ENCODE data around the gene IQCH. TPM values are rescaled to one million over a fixed set of nuclear protein-coding genes. Genes with fewer than 3 reads are reported as not detected.

IQCH gene
- total RNA-seq, 1 donor from 2014 or later: 2.2 TPM

DNA sequence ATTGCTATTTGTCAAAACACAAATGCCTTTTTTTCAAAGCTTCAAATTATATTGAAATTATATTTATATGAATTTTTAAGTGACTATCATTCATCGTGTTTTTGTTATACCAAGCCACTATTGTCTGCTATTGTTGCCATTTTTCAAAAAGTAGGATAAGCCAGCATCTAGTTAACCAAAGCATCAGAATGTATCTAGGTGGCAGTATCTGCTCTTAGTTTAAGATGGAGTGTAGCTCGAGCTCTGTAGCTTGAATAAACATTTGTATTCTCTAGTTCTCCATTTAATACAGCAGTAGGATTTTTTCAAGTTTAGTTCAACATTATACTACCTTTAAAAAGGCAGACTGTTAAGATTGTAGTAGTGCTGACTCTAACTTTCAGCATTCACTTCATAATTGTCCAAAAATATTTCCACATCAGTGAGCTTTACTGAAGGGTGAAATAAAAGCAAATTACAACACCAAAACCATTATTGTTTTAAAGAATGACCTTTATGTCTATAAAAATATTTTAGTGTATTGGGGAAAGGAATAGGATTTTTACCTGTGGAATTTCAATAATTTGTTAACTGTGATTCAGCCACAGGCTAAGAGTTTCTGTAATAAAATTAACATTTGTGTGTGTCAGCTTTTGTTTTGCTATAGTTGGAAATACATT, 246.7 kb downstream of the IQCH start:
- DNase-seq (ENCODE audit: low spot score): peak; percentile 49

DNA sequence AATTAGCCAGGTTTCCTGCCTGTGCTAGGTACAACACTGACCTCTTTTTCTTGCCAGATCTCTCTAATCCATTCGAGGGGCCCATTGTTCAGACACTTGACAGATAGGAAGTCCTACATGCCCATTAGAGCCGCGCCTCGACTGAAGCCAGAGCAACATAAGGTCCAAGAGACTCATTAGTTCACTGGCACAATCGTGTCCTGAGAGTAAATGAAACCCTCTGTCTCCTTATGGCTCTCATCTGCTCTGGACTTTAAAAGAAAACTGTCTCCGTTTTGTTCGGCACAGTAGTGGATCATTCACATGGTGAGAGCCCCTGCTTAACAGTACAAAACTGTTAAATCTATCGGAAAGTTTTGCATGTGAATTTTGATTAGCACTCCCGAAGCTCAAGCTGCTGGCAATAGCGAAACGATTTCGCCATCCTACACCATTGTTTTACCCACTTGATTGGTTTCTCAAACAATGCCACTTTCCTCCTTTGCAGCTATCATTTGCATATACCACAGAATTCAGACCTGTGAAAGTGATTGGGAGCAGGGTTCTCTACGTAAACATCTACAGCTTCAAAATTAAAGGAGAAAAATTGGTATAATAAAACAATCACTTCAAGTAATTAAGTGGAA, 247.4 kb downstream of the IQCH start:
- DNase-seq (ENCODE audit: low spot score): no peak

DNA sequence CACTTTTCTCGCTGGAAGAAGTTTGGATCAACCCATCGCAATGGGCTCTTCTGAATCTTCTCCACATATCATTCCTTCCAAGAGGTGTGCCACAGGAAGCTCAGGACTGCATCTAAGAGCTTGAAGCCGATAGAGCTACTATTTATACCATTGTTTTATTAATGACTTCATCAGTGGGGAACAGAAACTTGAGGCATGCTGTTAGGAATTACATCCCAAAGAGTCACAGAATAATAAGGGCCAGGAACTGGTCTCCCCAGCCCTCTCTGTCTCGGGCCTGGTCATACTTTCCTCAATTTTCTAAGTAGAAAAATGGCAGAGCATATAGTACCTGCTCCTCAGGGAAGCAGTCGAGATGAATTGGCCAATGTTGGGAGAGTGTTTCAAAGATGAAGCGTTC, 249.5 kb downstream of the IQCH start:
- DNase-seq (ENCODE audit: low spot score): no peak

DNA sequence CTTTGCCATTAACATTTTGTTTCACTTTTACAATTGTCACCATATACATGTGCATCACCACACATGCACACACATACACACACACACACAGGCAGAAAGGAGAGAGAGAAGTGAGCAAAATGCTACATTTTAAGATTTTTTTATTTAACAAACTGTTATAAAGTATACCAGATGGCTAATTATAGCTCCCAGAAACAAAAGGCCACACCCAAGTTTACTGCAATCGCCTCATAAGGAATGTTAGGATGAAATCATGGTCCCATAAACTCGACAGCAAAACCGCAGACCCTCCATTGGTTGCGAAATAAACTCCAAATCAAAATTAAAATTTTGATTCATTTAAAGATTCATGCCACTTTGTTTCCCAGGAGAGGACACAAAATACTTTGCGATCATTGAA, 250.2 kb downstream of the IQCH start:
- DNase-seq (ENCODE audit: low spot score): no peak

DNA sequence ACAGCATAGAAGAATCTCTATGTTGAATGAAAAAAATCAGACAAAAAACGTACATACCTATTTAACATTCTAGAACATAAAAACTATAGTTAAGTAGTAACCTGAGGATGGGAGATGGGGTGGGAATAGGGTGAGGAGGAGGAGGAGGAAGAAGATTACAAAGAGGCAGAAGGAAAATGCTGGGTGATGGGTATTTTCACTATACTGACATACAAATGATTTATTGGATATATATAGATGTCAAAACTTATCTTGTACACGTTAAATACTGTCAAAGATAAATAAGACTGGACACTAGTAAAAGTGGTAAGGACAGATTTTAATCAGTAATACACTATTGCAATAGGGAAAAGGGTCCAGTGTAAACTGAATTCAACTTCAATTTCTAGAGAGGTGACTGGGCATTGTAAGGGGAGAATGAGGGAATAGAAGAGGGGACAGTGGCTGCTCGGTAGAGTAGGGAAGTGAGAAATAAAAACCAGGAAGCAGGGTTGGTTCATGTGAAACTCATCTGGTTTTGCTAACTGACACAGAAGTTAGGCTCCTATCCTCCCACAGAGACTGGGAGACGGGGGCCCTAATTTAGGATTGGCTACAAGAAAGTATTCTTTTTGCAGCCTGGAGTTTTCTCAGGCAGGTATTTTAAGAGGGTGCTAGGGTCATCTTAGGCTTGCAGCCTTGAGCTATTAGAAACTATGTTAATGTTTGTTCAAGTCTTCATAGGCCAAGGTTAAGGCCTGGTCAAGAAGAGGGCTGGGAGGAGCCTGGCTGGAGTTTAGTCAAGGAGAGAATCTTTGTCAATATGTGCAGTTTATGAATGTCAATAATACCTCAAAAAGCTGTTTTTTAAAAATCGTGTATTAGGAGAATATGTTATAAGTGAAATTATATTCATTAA, 251.3 kb downstream of the IQCH start:
- DNase-seq (ENCODE audit: low spot score): no peak

DNA sequence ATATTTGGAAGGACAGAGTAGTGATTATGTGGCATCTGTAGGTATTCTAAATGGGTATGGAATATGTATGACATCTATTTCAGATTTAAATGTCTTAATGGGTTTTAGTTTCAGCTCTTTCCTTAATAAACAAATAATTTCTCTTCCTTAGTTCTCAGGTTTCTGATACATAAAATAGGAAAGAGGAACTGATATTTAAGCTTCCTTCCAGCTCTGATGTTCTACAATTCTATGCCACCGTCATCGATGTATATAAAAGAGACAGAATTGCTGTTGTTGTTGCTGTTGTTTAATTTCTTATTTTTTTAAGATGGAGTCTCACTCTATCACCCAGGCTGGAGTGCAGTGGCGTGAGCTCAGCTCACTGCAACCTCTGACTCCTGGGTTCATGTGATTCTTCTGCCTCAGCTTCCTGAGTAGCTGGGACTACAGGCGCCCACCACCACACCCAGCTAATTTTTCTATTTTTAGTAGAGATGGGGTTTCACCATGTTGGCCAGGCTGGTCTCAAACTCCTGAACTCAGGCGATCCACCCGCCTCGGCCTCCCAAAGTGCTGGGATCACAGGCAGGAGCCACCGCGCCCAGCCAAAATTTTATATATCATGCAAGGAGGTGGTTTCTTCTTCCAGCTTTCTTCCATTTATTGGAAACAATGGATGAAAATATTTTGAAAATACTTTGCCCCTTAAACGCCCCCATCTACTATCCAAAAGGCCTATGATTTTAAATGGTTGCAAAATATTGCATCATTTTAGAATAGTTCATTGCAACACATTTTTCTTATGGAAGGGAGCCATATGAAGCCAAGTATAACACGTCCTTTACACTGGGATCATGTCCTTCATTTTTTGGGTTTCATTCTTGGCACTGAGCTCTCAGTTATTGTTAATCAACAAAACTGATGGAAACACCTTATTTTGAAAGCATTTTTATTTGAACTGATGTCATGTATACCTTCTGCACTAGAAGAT, 252.5 kb downstream of the IQCH start:
- no peak for DNase-seq (ENCODE audit: low spot score)

DNA sequence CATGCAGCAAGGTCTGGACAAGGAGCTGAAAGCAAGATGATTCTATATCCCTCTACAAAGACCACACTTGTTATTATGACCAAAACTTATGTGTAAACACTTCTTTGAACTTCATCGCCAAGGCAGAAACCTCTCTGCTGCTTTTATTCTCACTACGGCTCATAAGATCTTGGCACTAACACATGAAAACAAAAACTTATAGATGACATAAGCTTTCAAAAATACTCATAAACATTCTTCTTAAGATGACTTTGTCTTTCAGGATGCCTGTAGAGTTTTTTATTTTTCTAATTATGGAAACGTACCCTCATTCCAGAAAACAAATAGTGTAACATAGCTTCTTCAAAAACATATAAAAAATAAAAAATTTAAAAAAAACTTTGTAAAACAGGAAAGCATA, 253.8 kb downstream of the IQCH start:
- DNase-seq (ENCODE audit: low spot score): no peak

DNA sequence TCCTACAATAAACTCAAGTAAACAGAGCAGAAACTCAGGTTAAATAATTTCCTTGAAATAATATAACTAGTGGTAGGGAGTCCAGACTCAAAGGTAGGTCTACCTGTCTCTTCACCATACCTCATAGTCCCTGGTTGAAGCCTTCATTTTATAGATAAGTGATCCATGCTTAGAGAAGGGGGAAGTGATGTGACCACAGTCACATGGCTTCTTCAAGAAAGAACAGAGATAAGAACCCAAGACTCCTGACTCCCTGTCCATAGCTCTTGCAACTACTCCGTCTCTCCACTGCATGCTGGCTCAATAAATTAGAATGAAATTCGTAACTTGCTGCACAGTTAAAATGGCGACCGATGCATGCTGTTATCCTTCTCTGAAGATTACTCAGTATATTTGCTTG, 255.3 kb downstream of the IQCH start:
- no peak for DNase-seq (ENCODE audit: low spot score)

DNA sequence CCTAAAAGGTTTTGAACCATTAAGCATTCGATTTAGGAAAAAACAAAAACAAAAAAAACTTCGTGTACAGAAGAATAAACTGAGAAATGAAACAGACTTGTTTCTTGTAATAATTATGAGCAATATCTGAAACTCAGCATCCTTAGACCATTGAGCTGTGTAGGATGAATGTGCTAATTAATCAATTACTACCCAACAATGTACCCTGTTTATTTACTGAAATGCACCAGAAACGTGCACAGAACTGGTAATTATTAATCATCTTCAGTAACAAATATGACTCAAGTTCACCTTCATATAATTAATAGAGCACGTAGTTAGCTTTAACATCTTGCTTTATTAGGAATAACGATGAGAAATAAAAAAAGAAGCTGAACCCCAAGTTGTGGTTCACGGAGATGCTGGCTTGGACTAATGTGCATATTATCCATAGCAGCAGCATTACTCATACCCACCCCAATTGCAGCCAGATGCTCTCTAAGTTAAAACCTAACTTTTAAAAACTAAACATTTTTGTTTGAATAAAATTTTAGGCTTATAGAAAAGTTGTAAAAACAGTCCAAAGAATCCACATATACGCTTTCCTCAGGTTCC, 256.1 kb downstream of the IQCH start:
- peak; percentile 32 for DNase-seq (ENCODE audit: low spot score)

DNA sequence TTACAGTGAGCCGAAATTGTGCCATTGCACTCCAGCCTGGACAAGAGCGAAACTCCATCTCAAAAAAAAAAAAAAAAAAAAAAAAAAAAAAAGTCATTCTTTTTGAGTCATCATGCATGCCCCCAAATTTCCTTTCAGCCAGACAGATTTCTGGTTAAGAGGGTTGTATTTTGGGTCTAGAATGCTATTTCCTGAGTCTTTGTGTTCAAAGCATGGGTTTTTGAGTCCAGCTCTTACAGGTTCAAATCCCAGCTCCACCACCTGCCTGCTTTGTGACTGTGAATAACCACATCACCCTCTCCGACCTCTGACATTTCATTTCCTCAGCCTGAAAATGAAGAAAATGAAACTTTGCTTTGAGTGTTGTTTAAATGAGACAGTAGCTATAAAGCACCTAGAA, 257.0 kb downstream of the IQCH start:
- no peak for DNase-seq (ENCODE audit: low spot score)

DNA sequence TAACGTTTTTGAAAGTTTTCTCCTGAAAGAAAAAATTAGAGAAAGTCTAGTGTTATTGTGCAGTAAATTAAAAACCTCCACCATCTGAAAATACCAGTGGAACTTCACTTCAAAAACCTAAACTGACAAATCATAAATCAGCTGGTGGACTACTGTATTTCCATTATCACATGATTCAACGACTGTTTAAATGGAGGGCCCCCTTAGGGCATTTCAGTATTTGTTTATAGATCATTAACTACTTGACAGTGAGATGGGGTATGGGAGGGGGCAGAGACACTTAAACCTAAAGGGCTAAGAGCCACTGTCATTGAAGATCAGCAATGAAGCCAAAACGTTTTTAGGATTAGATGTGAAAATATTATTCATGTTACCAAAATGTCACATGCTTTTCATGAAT, 257.6 kb downstream of the IQCH start:
- no peak for DNase-seq (ENCODE audit: low spot score)

DNA sequence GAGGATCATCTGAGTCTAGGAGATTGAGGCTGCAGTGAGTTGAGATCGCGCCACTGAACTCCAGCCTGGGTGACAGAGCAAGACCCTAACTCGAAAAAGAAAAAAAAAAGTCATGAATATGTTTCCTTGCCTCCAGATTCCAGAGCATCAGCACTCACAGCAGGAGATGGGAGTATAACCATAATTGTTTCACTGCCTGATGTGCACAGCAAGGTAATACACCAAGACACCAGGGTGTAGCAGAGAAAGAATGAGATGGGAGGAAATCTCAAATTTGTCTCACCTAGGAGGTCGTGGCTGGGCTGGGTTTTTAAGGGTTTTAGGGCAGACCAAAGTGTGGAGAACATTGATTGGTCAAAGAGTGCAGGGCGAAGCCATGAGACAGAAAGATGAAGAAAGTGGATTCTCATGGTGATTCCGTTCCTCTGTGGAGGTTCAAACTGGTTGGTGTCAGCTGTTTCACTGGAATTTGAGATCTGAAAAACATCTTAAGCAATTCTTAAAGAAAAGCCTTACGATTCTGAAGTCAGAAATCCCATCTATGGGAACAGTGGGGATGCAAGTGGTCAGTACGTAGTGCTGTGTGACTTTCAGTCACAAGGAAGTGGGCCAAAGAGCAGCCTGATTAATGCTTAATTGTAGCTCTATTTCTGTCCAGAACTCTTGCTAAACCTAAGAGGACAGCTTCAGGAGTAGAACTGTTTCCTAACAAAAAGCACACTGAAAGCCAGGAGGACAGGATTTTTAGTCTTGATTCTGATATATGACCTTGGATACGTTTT, 258.5 kb downstream of the IQCH start:
- no peak for DNase-seq (ENCODE audit: low spot score)

DNA sequence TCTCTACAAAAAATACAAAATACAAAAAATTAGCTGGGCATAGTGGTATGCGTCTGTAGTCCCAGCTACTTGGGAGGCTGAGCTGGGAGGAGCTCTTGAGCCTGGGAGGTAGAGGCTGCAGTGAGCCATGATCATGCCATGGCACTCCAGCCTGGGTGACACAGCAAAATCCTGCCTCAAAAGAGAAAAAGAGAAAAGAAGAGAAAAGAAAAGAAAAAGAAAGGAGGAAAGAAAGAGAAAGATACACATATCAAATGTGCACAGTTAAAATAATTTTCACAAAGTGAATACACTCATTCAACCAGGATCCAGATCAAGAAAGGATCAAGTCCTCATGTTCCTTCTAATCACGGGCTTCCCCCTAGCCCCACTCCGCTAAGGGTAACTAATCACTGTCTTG, 260.5 kb downstream of the IQCH start:
- DNase-seq (ENCODE audit: low spot score): no peak

DNA sequence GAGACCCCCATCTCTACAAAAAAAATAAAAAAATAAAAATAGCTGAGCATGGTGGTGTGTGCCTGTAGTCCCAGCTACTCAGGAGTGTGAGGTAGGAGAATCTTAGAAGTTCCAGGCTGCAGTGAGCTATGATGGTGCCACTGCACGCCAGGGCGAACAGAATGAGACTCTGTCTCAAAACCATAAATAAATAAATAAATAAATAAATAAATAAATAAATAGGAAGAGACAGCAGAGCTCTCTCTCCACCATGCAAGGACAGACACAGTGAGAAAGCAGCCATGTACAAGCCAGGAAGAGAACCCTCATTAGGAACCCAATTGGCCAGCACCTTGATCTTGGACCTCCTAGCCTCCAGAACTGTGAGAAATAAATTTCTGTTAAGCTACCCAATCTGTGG, 261.0 kb downstream of the IQCH start:
- DNase-seq (ENCODE audit: low spot score): no peak

DNA sequence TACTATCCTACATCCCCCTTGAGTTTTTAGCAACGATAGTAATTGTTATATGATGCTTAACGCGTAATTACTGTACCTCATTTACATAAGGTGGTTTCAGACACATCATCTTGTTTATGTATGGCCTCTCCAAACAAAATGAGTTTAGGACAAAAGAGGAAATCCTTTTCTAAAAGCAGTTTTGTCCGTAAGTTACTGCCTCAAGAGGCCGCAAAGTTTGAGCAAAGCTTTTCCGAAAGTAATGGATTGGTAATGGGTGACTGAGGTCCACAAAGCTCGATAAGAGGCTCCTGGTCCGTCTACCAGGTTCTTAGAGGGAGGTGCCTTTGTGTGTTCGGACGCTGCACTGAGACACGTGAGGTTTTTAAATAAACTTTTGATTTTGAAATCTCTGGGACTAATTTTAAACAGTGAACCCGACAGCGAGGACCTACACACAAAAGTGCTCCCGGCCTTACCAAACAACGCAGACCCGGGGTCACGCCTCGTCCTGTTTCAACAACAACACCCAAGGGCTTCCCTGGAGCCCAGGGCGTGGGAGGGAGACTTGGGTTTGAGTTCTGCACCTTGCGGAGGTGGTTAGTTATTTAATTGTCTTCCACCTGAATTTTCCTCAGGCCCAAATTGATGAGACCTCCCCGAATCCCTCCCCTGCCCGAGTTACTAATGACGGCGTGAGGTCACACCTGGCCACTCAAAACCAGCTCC, 265.9 kb downstream of the IQCH start:
- DNase-seq (ENCODE audit: low spot score): no peak

DNA sequence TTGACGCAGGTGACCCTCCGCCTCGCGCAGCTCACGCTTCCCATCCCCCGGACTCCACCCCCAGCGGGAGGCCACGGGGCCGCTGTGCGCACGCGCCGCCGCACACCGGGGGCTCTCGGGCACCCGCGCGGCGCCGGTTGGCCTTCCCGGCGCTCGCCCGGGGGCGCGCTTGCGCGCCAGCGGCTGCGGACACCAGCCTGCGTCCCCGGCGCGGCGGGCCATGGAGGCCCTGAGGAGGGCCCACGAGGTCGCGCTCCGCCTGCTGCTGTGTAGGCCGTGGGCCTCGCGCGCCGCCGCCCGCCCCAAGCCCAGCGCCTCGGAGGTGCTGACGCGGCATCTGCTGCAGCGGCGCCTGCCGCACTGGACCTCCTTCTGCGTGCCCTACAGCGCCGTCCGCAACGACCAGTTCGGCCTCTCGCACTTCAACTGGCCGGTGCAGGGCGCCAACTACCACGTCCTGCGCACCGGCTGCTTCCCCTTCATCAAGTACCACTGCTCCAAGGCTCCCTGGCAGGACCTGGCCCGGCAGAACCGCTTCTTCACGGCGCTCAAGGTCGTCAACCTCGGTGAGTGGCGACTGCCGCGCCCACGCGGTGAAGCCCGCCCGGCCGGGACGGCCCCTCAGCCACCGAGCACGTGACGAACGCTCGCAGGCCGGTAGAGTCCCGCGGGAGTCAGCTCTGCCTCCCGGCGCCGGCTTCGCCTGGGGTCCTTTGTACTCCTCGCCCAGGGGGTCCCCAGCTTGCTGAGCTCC, 266.6 kb downstream of the IQCH start, which contains the start of gene C15orf61:
TSS of gene C15orf61 (plus strand) at position 103 of the 754 bp plus-strand sequence. CDS start at position 221, 118 bp downstream.
- DNase-seq (ENCODE audit: low spot score): peak; percentile 87

DNA sequence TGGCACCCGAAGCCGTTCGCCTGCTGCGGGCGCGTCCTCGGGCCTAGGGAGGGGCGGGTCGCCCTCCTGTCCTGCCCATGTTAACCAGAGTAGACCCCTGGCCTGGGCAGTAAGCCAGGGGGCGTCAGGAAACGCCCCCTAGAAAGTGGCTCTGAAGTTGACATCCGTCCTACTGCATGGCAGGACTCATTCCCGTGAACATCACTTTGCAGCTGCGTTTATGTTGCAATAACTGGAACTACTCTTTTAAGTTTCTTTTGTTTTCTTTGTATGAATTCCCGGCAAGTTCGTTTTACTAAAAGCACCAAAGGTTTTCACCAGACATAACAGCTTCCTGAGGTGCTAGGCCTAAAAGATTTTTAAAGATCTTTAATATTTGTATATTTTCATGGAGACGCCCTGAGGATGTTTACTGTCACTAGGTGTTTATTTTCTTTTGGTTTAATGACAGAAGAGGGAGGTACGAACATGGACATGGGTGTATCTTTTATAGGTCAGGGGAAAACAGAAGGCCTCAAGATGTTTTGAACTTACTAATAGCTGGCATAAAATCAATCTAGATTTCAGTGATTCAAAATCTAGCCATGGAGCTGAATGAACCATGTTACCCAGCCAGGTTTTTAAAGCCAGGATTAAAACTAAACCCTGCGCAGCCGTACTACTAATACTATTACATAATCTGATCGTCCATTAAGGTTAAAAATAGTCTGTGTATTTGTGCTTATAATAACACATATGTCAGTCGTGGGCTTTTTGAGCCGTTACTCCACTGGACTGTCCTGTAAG, 267.4 kb downstream of the IQCH start:
- DNase-seq (ENCODE audit: low spot score): peak; percentile 76

DNA sequence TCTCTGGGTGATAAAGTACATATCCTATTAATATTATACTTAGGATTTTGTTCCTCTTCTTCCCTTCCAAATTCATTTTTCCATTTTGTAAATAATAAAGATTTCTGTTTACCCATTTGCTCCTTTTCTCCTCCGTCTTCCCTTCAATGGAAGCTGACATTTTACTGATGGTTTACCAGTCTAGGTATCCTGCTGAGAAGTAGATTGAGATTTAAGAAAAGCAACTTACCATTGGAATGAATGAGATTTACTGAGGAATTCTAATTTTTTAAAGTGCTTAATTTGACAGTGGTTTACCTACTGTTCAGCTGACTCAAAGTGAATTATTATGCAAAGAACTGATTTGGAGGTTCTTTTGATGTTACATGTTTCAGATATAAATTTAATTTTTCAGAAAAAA, 268.7 kb downstream of the IQCH start:
- DNase-seq (ENCODE audit: low spot score): no peak
